HUES48 (cell line): ENCODE results near the gene NKPD1.

ENCODE experiments used
- H3K27ac ChIP-seq: one replicate; pipeline ENCODE4 v1.7.0; 2013; ENCODE audit warnings: low read depth, low read length, inconsistent platforms
- H3K27me3 ChIP-seq: 2 replicates; pipeline ENCODE4 v1.6.1; 2013; ENCODE audit warnings: mild to moderate bottlenecking, low read length; ENCODE audit not compliant: control insufficient read depth, insufficient read depth
- H3K36me3 ChIP-seq: 2 replicates; pipeline ENCODE4 v1.6.1; 2013; ENCODE audit warnings: low read length; ENCODE audit not compliant: control insufficient read depth, insufficient read depth
- H3K4me1 ChIP-seq: 2 replicates; pipeline ENCODE4 v1.6.1; 2013; ENCODE audit warnings: mild to moderate bottlenecking, low read length; ENCODE audit not compliant: control insufficient read depth, insufficient read depth
- H3K4me3 ChIP-seq: 2 replicates; pipeline ENCODE4 v1.5.1; 2013; ENCODE audit warnings: mild to moderate bottlenecking, low read depth, low read length
- H3K9ac ChIP-seq: 2 replicates; pipeline ENCODE4 v1.6.1; 2013; ENCODE audit warnings: mild to moderate bottlenecking, low read depth, low read length, moderate library complexity
- H3K9me3 ChIP-seq: 2 replicates; pipeline ENCODE4 v1.6.1; 2013; ENCODE audit warnings: low read length; ENCODE audit not compliant: control insufficient read depth, insufficient read depth

The NKPD1 gene

GRCh38 chr19:45114116-45114515, 46.7 kb downstream of the NKPD1 start:
- Histone ChIP-seq H3K4me1 (no peaks in the 10 kb centered on the region), H3K9me3 (no peaks in the 10 kb centered on the region), H3K27me3 (no peaks in the 10 kb centered on the region), H3K27ac (no peak overlapping the region), H3K36me3 (no peaks in the 10 kb centered on the region), H3K4me3 (no peak overlapping the region), H3K9ac (no peak overlapping the region)

DNA sequence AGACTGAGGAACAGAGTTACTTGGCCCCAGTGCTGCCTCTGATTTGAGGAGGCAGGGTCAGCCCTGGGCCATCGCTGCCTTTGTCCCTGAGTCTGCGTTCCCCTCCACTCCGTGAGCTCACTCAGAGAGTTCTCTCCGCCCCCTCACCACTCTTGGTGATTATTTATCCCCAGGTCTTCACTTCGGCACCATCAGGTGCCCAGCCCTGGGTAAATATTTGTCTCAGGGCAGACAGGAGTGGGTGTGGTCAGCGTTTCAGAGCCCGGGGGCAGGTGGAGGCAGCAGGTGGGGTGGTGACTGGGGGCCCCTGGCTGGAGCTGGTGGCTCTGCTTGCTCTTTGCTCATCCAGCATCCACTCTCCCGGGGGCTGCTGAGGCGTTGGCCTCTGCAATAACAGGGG, 47.2 kb downstream of the NKPD1 start:
- Histone ChIP-seq H3K4me1 (no peaks in the 10 kb centered on the region), H3K9me3 (no peaks in the 10 kb centered on the region), H3K9ac (no peak overlapping the region), H3K27ac (no peak overlapping the region), H3K36me3 (no peaks in the 10 kb centered on the region), H3K27me3 (no peaks in the 10 kb centered on the region), H3K4me3 (no peak overlapping the region)

DNA sequence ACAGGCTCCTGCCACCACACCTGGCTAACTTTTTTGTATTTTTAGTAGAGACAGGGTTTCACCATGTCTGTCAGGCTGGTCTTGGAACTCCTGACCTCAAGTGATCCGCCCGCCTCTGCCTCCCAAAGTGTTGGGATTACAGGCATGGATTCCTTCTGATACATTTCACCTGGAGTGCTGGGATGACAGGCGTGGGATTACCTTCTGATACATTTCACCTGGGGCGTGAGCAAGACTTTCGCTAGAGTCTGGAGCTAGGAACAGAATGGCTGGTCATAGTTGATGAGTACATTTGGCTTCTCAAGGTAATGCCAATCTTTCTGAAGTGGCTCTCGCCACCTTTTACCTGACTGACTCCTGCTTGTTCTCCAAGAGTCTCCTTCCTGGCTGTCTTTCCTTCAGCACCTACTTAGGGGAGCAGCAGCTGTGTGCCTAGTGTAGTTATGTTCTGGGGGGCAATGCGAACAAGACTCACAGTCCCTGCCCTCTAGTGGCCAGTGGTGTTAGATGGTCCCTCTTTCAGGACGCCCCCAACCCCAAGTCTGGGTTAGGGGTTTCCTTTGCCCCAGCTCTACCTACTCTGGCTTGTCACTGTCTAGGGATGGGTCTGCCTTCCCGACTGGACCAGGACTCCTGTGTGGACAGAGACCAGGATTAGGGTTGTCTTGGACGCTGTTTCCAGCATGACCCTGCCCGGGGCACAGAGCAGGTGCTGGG, 48.5 kb downstream of the NKPD1 start:
- Histone ChIP-seq H3K27ac (no peak overlapping the region), H3K4me1 (no peaks in the 10 kb centered on the region), H3K4me3 (no peak overlapping the region), H3K9ac (no peak overlapping the region), H3K9me3 (no peaks in the 10 kb centered on the region), H3K27me3 (no peaks in the 10 kb centered on the region), H3K36me3 (no peaks in the 10 kb centered on the region)
